Measurements from ENCODE around the gene JAZF1. TPM values are rescaled to one million over a fixed set of nuclear protein-coding genes. Genes with fewer than 3 reads are reported as not detected.

JAZF1 gene
- total and polyA plus RNA-seq, 2 experiments from 2014 or later: 9.5 to 12.1 TPM

- no peaks in the 10 kb centered on the region for H3K4me1 ChIP-seq (ENCODE audit: insufficient read depth)
- whole genome bisulfite sequencing (ENCODE audit: low lambda C conversion rate, missing lambda C conversion rate): 90% methylated on average over 1 of the region's 1 CpG
Observed at GRCh38 chr7:28226003-28226402, 45.4 kb upstream of the JAZF1 start.

DNA sequence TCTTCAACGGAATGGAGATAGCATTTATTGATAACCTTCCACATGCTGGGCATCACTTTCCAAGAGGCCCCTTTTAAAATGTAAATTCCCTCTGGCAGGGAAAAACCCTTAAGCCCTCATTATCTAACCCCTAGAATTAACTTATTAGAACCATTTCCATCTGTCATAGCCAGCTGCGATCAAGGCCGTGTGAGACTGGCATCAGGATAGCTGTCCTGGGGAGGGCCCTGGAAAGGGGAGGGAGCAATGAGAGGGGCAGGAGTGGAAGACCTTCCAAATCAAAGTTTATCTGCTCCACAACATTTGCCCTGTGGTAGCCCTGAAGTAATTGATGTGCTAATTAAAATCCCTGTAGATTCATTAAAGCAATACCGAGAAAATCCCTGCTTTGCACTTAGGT lies 45.0 kb upstream of the JAZF1 start:
- H3K4me2 ChIP-seq: no peak overlapping the region

More at GRCh38 chr7:28226003-28226402, 45.4 kb upstream of the JAZF1 start:
- Histone ChIP-seq H3K36me3 (replicated peaks; ENCODE audit: insufficient read depth, low read depth) (no peaks in the 10 kb centered on the region), H3K4me3 (no peak overlapping the region), H3K79me2 (no peaks in the 10 kb centered on the region), H3K9me3 (ENCODE audit: low read depth) (no peaks in the 10 kb centered on the region), H3K27me3 (no peaks in the 10 kb centered on the region), H4K20me1 (ENCODE audit: insufficient read depth, poor library complexity, severe bottlenecking) (no peaks in the 10 kb centered on the region), H2AFZ (no peak overlapping the region), H3K27ac (no peak overlapping the region), H3K9me2 (replicated peaks; ENCODE audit: insufficient read depth) (no peaks in the 10 kb centered on the region), H3K4me2 (no peak overlapping the region)
- no peak for TF ChIP-seq CTCF (IDR thresholded peaks at IDR 0.05; ENCODE audit: poor library complexity)
- TF ChIP-seq EZH2 (IDR thresholded peaks at IDR 0.05; ENCODE audit: borderline replicate concordance): no peak
- no peak for TF ChIP-seq EZH2phosphoT487 (IDR thresholded peaks at IDR 0.05; ENCODE audit: low read depth, severe bottlenecking, unreplicated experiment)
- DNase-seq (ENCODE audit: low spot score): no peak

GRCh38 chr7:28224675-28225074 lies 44.1 kb upstream of the JAZF1 start:
- Histone ChIP-seq H3K4me2 (no peak overlapping the region), H3K9me3 (ENCODE audit: low read depth) (no peaks in the 10 kb centered on the region), H4K20me1 (ENCODE audit: insufficient read depth, poor library complexity, severe bottlenecking) (no peaks in the 10 kb centered on the region), H3K79me2 (no peaks in the 10 kb centered on the region), H3K9me2 (replicated peaks; ENCODE audit: insufficient read depth) (no peaks in the 10 kb centered on the region), H3K4me3 (no peak overlapping the region), H3K36me3 (replicated peaks; ENCODE audit: insufficient read depth, low read depth) (no peaks in the 10 kb centered on the region), H3K4me1 (ENCODE audit: insufficient read depth) (no peaks in the 10 kb centered on the region), H3K27ac (no peak overlapping the region), H3K27me3 (no peaks in the 10 kb centered on the region), H2AFZ (no peak overlapping the region)
- DNase-seq (ENCODE audit: low spot score): no peak
- no peak for TF ChIP-seq EZH2phosphoT487 (IDR thresholded peaks at IDR 0.05; ENCODE audit: low read depth, severe bottlenecking, unreplicated experiment)
- TF ChIP-seq CTCF (IDR thresholded peaks at IDR 0.05; ENCODE audit: poor library complexity): no peak
- TF ChIP-seq EZH2 (IDR thresholded peaks at IDR 0.05; ENCODE audit: borderline replicate concordance): no peak
- WGBS (ENCODE audit: low lambda C conversion rate, missing lambda C conversion rate): 68% methylated on average over 1 of the region's 1 CpG

More for the DNA sequence above, 45.0 kb upstream of the JAZF1 start:
- H4K20me1 ChIP-seq (ENCODE audit: insufficient read depth, poor library complexity, severe bottlenecking): no peaks in the 10 kb centered on the region
- no peak for DNase-seq (ENCODE audit: low spot score)
- TF ChIP-seq CTCF (IDR thresholded peaks at IDR 0.05; ENCODE audit: poor library complexity) (no peak), EZH2phosphoT487 (IDR thresholded peaks at IDR 0.05; ENCODE audit: low read depth, severe bottlenecking, unreplicated experiment) (no peak), EZH2 (IDR thresholded peaks at IDR 0.05; ENCODE audit: borderline replicate concordance) (no peak)
- 43% methylated on average over 4 of the region's 4 CpGs for WGBS (ENCODE audit: low lambda C conversion rate, missing lambda C conversion rate)
- H2AFZ ChIP-seq: no peak overlapping the region
- no peaks in the 10 kb centered on the region for H3K36me3 ChIP-seq (replicated peaks; ENCODE audit: insufficient read depth, low read depth)
- no peaks in the 10 kb centered on the region for H3K9me2 ChIP-seq (replicated peaks; ENCODE audit: insufficient read depth)
- H3K4me3 ChIP-seq: no peak overlapping the region
- H3K9me3 ChIP-seq (ENCODE audit: low read depth): no peaks in the 10 kb centered on the region
- H3K27ac ChIP-seq: no peak overlapping the region
- H3K27me3 ChIP-seq: no peaks in the 10 kb centered on the region
- H3K79me2 ChIP-seq: no peaks in the 10 kb centered on the region
- H3K4me1 ChIP-seq (ENCODE audit: insufficient read depth): no peaks in the 10 kb centered on the region

DNA sequence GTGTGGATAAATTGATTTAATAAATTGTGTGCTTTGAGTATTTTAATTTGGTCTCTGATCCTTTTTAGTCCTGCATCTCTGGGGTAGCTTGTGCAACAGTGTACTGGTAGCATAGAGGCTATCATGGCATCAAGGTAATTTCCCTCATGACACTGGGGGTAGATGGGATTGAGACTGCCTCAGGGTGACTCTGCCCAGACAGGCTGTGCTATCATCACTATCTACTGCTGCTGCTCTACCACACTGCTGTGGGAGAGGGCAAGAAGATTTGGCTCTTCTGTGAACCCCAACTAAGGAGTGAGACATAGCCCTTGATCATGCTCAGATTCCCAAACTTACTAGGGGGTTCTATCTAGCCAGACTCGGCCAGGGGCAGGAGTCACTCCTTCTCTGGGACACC lies 43.6 kb upstream of the JAZF1 start:
- no peaks in the 10 kb centered on the region for H3K27me3 ChIP-seq
- H3K79me2 ChIP-seq: no peaks in the 10 kb centered on the region
- no peak overlapping the region for H3K4me3 ChIP-seq
- H3K9me2 ChIP-seq (replicated peaks; ENCODE audit: insufficient read depth): no peaks in the 10 kb centered on the region
- no peaks in the 10 kb centered on the region for H3K36me3 ChIP-seq (replicated peaks; ENCODE audit: insufficient read depth, low read depth)
- H3K4me2 ChIP-seq: no peak overlapping the region
- H2AFZ ChIP-seq: no peak overlapping the region
- no peak for DNase-seq (ENCODE audit: low spot score)
- no peak overlapping the region for H3K27ac ChIP-seq
- H3K4me1 ChIP-seq (ENCODE audit: insufficient read depth): no peaks in the 10 kb centered on the region
- H4K20me1 ChIP-seq (ENCODE audit: insufficient read depth, poor library complexity, severe bottlenecking): no peaks in the 10 kb centered on the region
- WGBS (ENCODE audit: low lambda C conversion rate, missing lambda C conversion rate): 84% methylated on average over 1 of the region's 1 CpG
- TF ChIP-seq CTCF (IDR thresholded peaks at IDR 0.05; ENCODE audit: poor library complexity) (no peak), EZH2 (IDR thresholded peaks at IDR 0.05; ENCODE audit: borderline replicate concordance) (no peak), EZH2phosphoT487 (IDR thresholded peaks at IDR 0.05; ENCODE audit: low read depth, severe bottlenecking, unreplicated experiment) (no peak)
- no peaks in the 10 kb centered on the region for H3K9me3 ChIP-seq (ENCODE audit: low read depth)

Measured in hepatocyte (in vitro differentiated cells).